NCI-H460 (cell line): ENCODE data around the gene SPDYE2. TPM values are rescaled to one million over a fixed set of nuclear protein-coding genes. Genes with fewer than 3 reads are reported as not detected.
"Not testable (repeated sequence)": the region's sequence is repeated elsewhere in the genome, so short reads cannot be mapped to it uniquely, and the experiment has no call there.

Experiments
- DNase-seq: peaks from one replicate; pipeline ENCODE4 v3.0.0-alpha.2; 2016; ENCODE audit warnings: low read depth; ENCODE audit errors: extremely low read depth
- total RNA-seq: library from RNA; depleted of rRNA; stranded (reverse); fragments of >200 nt; shearing (Covaris generic); gene quantifications from 2 replicates; pipeline ENCODE4 v1.2.3, GENCODE V29; 2014

The SPDYE2 gene
- total RNA-seq, 1 experiment from 2014 or later = not detected

- not testable (repeated sequence) for DNase-seq
Observed at GRCh38 chr7:102535062-102535615, 15.9 kb upstream of the SPDYE2 start.

DNA sequence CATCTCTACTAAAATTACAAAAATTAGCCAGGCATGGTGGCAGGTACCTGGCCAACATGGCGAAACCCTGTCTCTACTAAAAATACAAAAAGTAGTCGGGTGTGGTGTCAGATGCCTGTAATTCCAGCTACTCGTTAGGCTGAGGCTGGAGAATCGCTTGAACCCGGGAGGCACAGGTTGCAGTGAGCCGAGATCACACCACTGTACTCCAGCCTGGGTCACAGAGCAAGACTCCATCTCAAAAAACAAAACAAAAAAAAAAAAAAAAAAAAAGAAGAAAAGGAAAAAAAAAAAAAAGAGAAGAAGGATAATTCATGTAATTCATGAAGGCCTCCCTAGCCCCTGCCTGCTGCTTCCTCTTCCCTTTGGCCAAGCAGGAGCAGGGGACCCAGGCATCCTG is 10.4 kb upstream of the SPDYE2 start:
- DNase-seq = not testable (repeated sequence)

- not testable (repeated sequence) for DNase-seq
Observed at GRCh38 chr7:102542083-102542482, 8.9 kb upstream of the SPDYE2 start.

GRCh38 chr7:102542771-102543170 is 8.3 kb upstream of the SPDYE2 start:
- not testable (repeated sequence) for DNase-seq

DNA sequence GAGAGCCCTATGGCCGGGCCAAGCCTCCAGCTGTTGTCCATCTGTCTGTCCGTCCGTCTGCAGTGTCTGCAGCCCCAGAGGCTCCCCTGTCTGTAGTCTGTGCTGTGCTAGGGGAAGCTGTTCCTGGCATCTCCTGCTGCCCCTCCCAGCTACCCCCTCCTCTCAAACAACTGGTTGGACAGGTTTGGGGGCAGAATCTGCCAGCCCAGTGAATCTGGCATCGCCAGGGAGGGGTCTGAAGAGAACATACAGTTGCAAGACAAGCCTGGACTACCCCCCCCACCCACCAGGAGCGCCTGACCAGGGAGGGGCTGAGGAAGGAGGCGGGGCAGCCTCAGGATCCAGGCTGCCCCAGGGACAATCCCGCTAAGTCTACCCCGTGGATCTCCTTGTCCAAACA is 7.4 kb upstream of the SPDYE2 start, which contains the start of gene UPK3BL2:
UPK3BL2 (minus strand) TSS at position 101 of the 400 bp plus-strand sequence; CDS start at position 41, 60 bp downstream.
- not testable (repeated sequence) for DNase-seq

GRCh38 chr7:102544372-102544771 is 6.7 kb upstream of the SPDYE2 start:
- DNase-seq = not testable (repeated sequence)

- DNase-seq = not testable (repeated sequence)
Observed at GRCh38 chr7:102545288-102545687, 5.7 kb upstream of the SPDYE2 start.

GRCh38 chr7:102546353-102546752 is 4.7 kb upstream of the SPDYE2 start:
- DNase-seq = not testable (repeated sequence)

GRCh38 chr7:102568620-102569019 is 17.6 kb downstream of the SPDYE2 start:
- DNase-seq = not testable (repeated sequence)

DNA sequence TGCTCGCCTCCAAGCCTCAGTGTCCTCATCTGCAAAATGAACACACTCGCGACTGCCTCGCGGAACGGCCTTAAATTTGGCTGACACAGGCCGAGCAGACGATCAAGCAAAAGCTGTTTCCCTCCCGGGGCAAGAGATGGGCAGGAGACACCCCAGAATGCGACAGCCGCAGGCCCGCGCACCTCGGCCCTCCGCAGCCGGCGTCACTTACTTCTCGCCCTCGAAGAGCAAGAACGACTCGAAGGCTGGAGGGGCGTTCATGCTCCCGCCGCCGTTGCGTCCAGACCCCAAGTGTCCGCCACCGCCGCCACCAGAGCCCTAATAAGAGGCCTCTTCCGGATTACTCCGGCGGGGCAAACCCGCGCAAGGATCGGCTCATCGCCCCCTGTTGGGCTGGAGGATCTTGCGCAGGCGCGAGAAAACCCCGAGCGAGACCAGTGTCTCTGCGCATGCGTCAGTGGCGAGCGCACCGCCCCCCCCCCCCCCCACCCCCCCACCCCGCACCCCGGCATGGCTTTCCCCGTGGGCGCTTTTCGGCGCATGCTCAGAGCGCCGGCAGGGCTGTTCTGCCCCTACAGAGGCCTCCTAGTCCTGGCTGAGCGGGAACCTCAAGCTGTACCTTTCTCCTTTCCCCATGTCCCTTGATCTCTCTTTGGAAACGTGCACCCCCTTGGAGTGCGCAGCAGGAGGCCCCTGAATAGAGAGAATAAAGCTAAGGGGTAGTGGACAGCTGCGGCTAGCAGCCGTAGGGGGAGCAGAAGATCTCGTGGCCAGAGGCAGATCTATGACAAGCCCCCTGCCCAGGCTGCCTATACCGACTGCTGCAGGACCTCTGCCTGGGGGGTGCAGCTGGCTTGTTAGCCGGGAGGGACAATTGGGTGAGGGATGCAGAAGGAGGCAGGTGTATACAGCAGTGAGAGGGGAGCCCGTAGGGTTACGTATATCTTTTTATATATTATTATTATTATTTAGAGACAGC is 21.5 kb downstream of the SPDYE2 start, which contains the start of gene POLR2J3:
POLR2J3 (minus strand) TSS at position 323 of the 979 bp plus-strand sequence; CDS start at position 261, 62 bp downstream.
- peak; percentile 88 for DNase-seq

GRCh38 chr7:102574607-102575006 is 23.6 kb downstream of the SPDYE2 start:
- DNase-seq = not testable (repeated sequence)

DNA sequence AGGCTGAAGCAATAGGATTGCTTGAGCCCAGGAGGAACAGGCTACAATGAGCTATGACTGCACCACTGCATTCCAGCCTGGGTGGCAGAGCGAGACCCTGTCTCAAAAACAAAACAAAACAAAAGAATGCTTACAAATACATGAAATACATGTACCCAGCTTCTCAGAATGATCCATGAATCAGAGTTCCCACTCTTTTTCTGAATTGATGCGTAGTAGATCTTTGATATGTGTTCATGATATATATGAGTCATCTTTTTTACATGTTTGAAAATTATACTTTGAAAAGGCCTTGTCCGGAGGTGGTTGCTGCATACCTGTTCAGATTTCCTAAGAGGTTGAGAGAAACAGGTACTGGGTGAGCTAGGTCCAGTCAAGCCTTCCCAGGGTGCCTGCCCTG is 25.3 kb downstream of the SPDYE2 start:
- not testable (repeated sequence) for DNase-seq

GRCh38 chr7:102577315-102578240 is 26.6 kb downstream of the SPDYE2 start:
- DNase-seq = not testable (repeated sequence)

- DNase-seq = not testable (repeated sequence)
Observed at GRCh38 chr7:102578486-102578885, 27.5 kb downstream of the SPDYE2 start.

DNA sequence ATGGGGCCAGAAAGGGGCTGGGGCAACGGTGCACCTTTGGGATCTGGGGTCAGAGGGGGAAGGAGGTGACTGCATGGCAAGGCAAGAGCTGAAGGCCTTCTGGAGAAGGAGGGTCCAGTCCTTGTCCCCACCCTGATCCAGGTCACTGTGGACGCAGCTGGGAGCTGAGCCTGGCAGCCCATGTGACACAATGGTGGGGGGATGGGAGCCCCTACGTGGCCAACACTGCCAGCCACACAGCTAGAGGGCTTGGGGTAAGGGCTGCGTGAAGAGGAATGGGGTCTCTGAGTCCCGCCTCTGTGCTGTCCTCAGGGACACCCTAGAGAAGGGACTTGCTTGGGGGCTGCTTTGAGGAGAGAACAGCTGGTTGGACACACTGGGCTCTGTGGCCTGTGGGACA is 30.7 kb downstream of the SPDYE2 start:
- DNase-seq = not testable (repeated sequence)

DNA sequence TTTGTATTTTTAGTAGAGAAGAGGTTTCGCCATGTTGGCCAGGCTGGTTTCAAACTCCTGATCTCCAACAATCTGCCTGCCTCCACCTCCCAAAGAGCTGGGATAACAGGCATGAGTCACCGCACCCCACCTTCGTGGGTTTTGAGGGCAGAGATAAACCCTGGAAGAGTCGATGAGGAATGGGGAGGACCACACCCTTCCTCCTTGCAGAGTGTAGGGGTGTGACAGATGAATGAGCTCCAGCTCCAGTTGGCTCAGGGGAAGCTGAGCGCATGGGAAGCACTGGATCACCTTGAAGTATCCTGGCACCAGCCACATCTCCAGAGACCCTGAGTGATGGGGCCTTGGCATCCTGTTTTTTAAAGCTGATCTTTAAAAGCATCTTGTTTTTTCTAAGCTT is 32.5 kb downstream of the SPDYE2 start:
- not testable (repeated sequence) for DNase-seq

DNA sequence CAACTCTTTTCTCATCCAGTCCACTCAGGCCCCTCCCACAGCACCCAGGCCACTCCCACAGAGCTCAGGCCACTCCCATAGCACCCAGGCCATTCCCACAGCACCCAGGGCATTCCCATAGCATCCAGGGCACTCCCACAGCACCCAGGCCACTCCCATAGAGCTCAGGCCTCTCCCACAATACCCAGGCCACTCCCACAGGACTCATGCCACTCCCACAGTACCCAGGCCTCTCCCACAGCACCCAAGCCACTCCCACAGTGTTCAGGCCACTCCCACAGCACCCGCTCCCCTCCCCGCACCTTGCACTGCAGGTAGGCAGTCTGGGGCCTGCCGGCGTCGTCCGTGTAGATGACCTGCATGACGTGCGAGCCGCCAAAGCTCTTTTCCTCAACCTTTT is 38.8 kb downstream of the SPDYE2 start:
- not testable (repeated sequence) for DNase-seq

- not testable (repeated sequence) for DNase-seq
Observed at GRCh38 chr7:102592477-102593019, 41.5 kb downstream of the SPDYE2 start.

- DNase-seq = not testable (repeated sequence)
Observed at GRCh38 chr7:102593637-102594334, 42.8 kb downstream of the SPDYE2 start.
